HG02885 (cell line): Measurements from ENCODE around the gene NRN1L.
"Not testable (repeated sequence)": the region's sequence is repeated elsewhere in the genome, so short reads cannot be mapped to it uniquely, and the experiment has no call there.

Source experiments
- ATAC-seq: cut with Tn5 transposase; IDR thresholded peaks from one replicate; pipeline ENCODE4 v1.9.1; 2021; ENCODE audit warnings: mild to moderate bottlenecking; ENCODE audit not compliant: unreplicated experiment, poor library complexity

Gene NRN1L

DNA sequence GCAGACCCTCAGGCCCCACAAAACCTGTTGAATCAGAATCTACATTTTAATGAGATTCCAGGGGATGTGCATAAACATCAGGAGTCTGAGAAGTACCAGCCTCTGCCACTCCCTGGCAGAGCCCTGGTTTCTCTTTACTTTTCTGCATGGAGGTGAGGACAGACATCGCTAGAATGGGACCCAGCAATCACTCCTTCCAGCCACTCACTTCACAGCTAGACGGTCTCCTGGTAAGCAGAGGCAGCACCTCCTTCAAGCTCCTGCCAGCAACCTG is 30.7 kb downstream of the NRN1L start:
- ATAC-seq: not testable (repeated sequence)

GRCh38 chr16:67915831-67916723 is 31.4 kb downstream of the NRN1L start:
- no peak for ATAC-seq

DNA sequence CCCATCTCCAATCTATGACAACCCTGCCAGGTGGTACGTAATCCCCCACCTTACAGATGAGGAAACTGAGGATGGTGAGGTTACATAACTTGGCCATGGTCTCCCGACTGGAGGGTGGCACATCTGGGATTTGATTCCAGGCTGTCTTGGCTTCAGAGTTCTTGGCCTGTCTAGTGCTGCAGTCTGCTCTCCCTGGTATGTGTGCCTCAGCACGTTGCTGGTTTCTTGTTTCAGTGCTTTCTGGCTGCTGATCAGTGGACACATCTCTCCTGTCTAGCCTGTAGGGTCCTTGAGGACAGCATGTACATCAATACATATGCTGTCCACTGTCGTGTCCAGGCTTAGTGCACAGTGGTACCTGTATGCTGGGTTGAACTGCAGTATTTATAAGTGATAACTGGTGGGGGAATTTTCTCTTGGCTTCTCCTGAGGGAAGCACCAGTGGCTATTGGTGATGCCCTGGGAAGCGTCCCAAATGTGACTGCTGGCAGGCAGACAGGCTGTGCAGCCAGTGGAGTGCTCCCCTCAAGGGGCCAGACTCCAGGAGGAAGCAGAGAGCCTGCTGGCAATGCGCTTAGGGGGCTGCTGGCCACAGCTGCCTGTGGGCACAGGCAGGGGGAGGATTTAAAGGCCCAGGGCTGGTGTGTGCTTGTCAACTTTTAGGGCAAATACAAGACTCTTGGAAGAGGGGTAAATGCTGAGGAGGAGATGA is 32.6 kb downstream of the NRN1L start:
- no peak for ATAC-seq

GRCh38 chr16:67917852-67918236 is 33.2 kb downstream of the NRN1L start:
- ATAC-seq: no peak

- ATAC-seq: no peak
These were observed 35.0 kb downstream of the NRN1L start for GRCh38 chr16:67919622-67920221.

DNA sequence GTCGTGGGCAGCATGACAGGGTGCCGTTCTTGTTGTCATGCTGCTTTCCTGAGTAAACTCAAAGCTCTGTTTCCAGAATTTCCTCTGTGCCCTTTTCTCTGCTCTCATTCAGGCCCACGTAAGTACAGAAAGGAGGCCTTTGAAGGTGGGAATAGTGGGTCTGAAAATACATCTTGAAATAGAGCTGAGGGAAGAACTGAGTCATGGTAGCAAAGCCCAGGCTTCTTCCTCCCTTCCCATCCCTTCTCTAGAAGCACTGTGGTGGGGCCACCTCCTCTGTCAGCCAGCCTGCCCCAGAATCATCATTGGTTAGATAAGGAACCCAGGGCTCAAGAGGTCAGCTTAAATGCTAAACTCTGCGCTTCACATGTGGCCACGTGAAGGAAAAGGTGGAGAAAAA is 37.5 kb downstream of the NRN1L start:
- no peak for ATAC-seq

DNA sequence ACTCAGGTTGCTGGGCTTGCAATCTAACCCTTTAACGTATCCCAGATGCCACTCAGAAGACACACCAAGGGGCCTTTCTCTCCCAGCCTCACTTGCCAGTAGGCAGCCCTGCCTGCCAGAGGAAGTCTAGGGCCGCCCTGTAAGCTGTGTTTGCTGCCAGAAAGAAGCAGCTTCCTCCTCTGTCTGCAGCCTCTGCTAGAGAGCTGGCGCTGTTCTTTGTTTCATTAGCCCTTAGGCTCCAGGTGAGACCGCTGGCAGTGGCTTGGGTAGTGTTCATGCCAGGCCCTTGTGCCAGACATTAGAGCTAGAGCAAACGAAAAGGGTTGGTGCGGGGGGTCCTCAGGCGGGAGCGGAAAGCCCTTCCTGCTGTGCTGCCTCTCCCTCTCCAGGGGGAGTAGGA is 38.1 kb downstream of the NRN1L start:
- ATAC-seq: no peak

GRCh38 chr16:67923414-67924116 is 38.9 kb downstream of the NRN1L start:
- ATAC-seq: no peak

DNA sequence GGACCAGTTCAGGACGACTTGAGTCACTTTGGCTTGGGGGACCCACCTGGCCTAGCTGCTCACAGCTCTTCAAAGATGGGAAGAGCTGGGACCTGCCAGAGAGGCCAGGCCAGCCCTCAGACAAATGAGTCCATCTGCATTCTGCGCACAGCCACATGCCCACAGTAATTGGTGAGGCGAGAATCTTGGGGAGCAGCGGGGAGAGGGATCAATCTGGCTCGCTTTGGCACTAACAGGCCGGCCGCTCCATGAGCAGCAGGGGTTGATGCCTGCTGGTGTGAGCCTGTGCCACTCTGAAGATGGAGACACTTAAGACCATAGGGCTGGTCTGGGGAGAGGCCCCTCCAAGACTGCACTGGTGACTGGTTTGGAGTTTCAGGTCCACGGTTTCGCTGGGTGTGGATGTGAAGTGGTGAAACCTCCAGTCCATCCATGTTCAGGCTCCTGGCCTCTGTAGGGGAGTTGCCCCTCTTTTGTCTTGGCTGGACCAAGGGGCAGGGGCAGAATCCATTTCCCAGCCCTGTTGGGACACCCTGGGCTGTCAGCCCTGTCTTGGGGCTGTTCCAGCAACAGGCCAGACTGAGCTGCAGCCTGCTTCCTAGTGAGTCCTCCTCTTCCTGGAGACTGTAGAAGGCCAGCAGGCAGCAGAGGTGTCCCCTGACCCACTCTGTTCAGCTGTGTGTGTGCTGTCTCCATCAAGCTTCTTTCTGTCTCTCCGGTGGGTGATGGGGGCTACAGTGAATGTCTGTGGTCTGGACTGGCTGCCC is 39.6 kb downstream of the NRN1L start:
- ATAC-seq: no peak

DNA sequence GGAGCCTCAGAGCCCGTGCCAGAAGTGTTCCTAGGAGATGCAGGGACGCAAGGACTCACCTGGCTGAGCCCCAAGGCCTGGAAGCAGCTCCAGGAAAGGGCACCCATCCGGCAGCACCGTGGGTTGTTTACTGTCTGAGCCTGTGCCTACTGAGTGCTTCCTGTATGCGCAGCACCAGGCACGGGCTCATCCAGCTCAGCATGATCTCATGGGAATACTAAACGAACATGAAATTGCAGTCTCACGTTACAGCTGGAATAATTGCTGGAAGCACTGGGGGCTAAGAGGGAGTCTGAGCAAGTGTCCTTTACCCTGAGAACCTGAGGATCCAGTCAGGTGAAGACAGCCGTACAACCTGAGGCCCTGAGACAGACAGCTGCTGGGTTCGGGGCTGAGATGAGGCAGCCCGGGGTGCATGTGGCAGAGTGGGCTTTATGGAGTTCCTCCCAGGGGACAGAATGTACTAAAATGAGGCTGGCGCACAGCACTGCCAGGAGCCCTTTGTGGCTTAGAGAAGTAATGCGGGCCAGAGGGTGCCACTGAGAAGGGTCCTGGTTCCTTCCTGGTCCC is 41.6 kb downstream of the NRN1L start:
- no peak for ATAC-seq

DNA sequence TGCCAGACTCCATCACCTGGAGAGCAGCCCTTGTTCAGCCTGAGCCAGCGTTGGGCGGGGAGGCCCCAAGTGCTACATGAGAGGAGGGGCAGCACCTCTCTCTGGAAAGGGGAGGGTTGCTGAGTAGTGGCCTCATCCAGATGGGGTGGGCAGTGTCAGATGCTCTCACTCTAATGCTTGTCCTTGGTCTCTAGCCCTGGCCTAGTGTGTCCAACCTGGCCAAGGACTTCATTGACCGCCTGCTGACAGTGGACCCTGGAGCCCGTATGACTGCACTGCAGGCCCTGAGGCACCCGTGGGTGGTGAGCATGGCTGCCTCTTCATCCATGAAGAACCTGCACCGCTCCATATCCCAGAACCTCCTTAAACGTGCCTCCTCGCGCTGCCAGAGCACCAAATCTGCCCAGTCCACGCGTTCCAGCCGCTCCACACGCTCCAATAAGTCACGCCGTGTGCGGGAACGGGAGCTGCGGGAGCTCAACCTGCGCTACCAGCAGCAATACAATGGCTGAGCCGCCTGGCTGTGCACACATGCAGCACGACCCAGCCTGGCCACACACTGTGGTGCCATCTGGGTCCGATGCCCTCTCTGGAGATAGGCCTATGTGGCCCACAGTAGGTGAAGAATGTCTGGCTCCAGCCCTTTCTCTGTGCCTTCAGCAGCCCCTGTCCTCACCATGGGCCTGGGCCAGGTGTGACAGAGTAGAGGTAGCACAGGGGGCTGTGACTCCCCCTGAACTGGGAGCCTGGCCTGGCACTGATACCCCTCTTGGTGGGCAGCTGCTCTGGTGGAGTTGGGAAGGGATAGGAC is 42.7 kb downstream of the NRN1L start:
- no peak for ATAC-seq

DNA sequence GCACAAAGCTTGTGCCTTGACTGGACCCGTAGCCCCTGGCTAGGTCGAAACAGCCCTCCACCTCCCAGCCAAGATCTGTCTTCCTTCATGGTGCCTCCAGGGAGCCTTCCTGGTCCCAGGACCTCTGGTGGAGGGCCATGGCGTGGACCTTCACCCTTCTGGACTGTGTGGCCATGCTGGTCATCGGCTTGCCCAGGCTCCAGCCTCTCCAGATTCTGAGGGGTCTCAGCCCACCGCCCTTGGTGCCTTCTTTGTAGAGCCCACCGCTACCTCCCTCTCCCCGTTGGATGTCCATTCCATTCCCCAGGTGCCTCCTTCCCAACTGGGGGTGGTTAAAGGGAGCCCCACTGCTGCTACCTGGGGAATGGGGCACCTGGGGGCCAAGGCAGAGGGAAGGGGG is 43.5 kb downstream of the NRN1L start:
- no peak for ATAC-seq

GRCh38 chr16:67928561-67929364 is 44.1 kb downstream of the NRN1L start:
- ATAC-seq: peak; percentile 48

GRCh38 chr16:67930191-67930590 is 45.5 kb downstream of the NRN1L start:
- no peak for ATAC-seq

- ATAC-seq: no peak
These were observed 46.1 kb downstream of the NRN1L start for GRCh38 chr16:67930678-67931211.

DNA sequence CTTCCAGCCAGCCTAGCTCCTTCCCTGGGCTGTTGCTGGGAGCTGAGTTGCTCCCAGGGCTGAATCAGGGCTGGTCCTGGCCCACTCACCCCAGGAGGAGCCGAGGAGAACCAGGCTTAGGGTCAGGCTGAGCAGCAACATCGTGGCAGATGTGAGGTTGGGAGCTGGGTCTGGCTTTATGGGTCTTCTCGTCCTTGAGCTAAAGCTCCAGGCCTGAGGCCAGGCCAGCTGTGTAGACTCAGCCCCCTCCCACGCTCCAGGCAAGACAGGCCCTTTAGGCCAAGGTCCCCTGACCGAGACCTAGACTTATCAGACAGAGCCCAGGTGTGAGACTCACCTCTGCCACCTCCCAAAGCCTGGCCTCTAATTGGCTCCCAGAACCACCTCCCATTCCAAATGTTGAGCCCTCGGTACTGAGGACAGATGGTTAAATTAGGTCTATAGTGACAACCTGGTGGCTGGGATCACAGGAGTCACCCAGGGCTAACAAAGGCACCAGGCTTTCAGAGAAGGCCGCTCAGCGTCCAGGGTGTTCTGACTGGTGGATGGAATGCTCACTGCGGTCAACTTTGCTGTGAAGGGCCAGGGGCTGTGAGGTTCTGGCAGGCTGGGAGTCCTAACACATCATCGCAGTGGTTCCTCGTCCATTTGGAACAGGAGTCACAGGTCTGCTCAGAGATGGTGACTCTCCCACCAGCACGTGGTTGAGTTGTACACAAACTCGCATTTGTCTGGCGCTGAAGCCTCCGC is 47.2 kb downstream of the NRN1L start, which contains the start of gene CTRL:
Gene CTRL, minus strand, starts transcription at position 151 of the 750 bp plus-strand sequence. Its CDS starts 10 bp downstream, at position 141.
- ATAC-seq: no peak

DNA sequence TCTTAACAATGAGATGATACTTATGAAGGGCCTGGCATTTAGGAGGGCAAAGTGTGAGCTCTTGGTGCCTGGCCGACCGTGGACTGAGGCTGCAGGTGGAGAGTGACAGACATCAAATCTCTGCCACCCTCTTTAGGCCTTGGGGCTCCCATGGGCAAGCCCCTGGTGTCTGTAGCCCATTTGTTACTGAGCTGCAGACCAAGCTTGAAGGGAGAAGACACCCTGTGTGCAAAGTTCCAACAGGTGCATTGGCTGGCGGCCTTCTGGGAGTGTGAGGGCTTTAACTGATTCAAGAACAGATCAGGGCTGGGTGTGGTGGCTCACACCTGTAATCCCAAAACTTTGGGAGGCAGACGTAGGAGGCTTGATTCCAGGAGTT is 47.8 kb downstream of the NRN1L start:
- no peak for ATAC-seq
